HepG2 (cell line): ENCODE results near the gene C12orf43. TPM values are rescaled to one million over a fixed set of nuclear protein-coding genes. Genes with fewer than 3 reads are reported as not detected.
A peak's percentile ranks its signal among the peaks of the same experiment; 100 is the strongest.

Experiments
- CCDC6 ChIP-seq: sonication (generic); formaldehyde crosslinking; IDR thresholded peaks from 2 replicates; pipeline ENCODE4 v1.8.1; 2022; ENCODE audit warnings: mild to moderate bottlenecking, missing genetic modification reagents, moderate library complexity
- NBN ChIP-seq: fragments of 450-650 bp; conservative IDR thresholded peaks from 2 replicates; pipeline ENCODE4 v1.6.1; 2017
- NFKBIZ ChIP-seq: IDR thresholded peaks from 2 replicates; pipeline ENCODE4 v1.6.1; 2018; ENCODE audit warnings: missing genetic modification reagents, missing compliant biosample characterization
- POLR2AphosphoS2 ChIP-seq: IDR thresholded peaks from 2 replicates; pipeline ENCODE4 v1.6.1; 2011; ENCODE audit warnings: low read depth, low read length, improper control_type of control experiment
- UBTF ChIP-seq: sonication (generic); formaldehyde crosslinking; IDR thresholded peaks from 2 replicates; pipeline ENCODE4 v1.4.0; 2020; ENCODE audit warnings: mild to moderate bottlenecking, missing genetic modification reagents
- ZBTB40 ChIP-seq, 2 experiments: fragments of 450-650 bp in 1 of 2; sonication (generic) in 1 of 2; formaldehyde crosslinking in 1 of 2; IDR thresholded peaks; 2 replicates each; pipeline versions ENCODE4 v1.6.1 to v1.8.0; 2016 to 2022; ENCODE audit warnings: antibody characterized with exemption in 1 of 2, mild to moderate bottlenecking in 1 of 2, missing genetic modification reagents in 1 of 2
- ZNF331 ChIP-seq: sonication (generic); formaldehyde crosslinking; IDR thresholded peaks from 2 replicates; pipeline ENCODE4 v1.4.0; 2020; ENCODE audit warnings: missing genetic modification reagents
- ZNF430 ChIP-seq: sonication (generic); formaldehyde crosslinking; IDR thresholded peaks from 2 replicates; pipeline ENCODE4 v1.9.0; 2021; ENCODE audit warnings: mild to moderate bottlenecking, missing genetic modification reagents
- ZNF569 ChIP-seq: sonication (generic); formaldehyde crosslinking; IDR thresholded peaks from 2 replicates; pipeline ENCODE4 v1.5.0; 2020; ENCODE audit warnings: mild to moderate bottlenecking, missing genetic modification reagents, moderate library complexity, borderline replicate concordance
- ZXDC ChIP-seq: sonication (generic); formaldehyde crosslinking; IDR thresholded peaks from 2 replicates; pipeline ENCODE4 v1.5.0; 2020; ENCODE audit warnings: mild to moderate bottlenecking, missing genetic modification reagents
- polyA plus RNA-seq, 8 experiments: library from polyadenylated mRNA; depleted of rRNA in 3 of 8; stranded (reverse) in 7 of 8; unstranded in 1 of 8; fragments of >200 nt; fragmentation: Illumina TruSeq in 4 of 8; extraction: Trizol in 4 of 8; gene quantifications; 2 replicates each; pipeline versions ENCODE4 v1.2.1 to v1.2.3, GENCODE V29; 2011 to 2016; ENCODE audit warnings: low read depth in 4 of 8, missing spikeins in 1 of 8, mixed read lengths in 1 of 8; ENCODE audit not compliant: insufficient read depth in 1 of 8
- total RNA-seq, 5 experiments: library from RNA; depleted of rRNA; stranded (reverse); fragments of >200 nt; fragmentation: Illumina TruSeq; extraction: Trizol; gene quantifications; 2 replicates each; pipeline ENCODE4 v1.2.3, GENCODE V29; 2016; ENCODE audit warnings: low read depth in 1 of 5
- TF ChIP-seq, protein P1 (sequence below): sonication (generic); formaldehyde crosslinking; IDR thresholded peaks from 2 replicates; pipeline ENCODE4 v1.4.0; 2020; ENCODE audit warnings: missing genetic modification reagents

C12orf43 gene
- total and polyA plus RNA-seq, 2 of the 13 experiments (the other 11 are each of a cell fraction or from before 2014, with no cell fraction given) = 7.9 to 11.1 TPM

DNA sequence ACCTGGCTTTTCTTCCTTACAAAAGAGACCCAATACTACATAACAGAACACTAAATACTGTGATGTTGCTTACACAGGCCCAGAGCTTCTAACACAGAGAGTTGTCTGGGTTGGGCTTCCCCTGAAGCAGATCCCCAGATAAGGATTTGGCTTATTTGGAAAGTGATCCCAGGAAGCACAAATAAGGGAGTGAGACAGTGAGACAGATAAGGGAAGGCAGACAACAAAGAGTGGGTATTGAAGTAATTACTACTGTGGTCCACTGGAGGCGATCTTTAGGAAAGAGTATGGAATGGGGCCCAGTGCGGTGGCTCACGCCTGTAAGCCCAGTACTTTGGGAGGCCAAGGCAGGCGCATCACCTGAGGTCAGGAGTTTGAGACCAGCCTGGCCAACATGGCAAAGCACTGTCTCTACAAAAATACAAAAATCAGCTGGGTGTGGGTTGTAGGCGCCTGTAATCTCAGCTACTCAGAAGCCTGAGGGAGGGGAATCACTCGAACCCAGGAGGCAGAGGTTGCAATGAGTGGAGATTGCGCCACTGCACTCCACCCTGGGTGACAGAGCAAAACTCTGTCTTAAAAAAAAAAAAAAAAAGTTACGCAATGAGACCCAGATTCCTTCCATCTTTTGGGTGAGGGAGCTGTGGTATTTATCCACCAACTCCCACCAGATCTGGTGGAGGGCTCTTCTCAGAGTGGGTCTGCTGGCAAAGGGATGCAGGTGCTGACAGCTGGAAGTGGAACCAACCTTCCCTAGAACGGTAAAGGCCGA is 10.2 kb upstream of the C12orf43 start (continued):
- TF ChIP-seq ZNF569 (CRISPR knock-in tag) (no peak), ZXDC (CRISPR knock-in tag) (no peak), POLR2AphosphoS2 (no peak), CCDC6 (CRISPR knock-in tag) (0 out of 2 replicates have a peak, but pooled peaks have one; percentile 38), UBTF (CRISPR knock-in tag) (no peak), NFKBIZ (no peak), ZNF331 (CRISPR knock-in tag) (peak; percentile 55; the same call in 1 of the 2 replicates), NBN (no peak), ZNF430 (CRISPR knock-in tag) (no peak), ZBTB40 (IDR thresholded peaks at IDR 0.05) (no peak), ZBTB40 (CRISPR knock-in tag; IDR thresholded peaks at IDR 0.05) (no peak)
- TF ChIP-seq, protein P1, sequence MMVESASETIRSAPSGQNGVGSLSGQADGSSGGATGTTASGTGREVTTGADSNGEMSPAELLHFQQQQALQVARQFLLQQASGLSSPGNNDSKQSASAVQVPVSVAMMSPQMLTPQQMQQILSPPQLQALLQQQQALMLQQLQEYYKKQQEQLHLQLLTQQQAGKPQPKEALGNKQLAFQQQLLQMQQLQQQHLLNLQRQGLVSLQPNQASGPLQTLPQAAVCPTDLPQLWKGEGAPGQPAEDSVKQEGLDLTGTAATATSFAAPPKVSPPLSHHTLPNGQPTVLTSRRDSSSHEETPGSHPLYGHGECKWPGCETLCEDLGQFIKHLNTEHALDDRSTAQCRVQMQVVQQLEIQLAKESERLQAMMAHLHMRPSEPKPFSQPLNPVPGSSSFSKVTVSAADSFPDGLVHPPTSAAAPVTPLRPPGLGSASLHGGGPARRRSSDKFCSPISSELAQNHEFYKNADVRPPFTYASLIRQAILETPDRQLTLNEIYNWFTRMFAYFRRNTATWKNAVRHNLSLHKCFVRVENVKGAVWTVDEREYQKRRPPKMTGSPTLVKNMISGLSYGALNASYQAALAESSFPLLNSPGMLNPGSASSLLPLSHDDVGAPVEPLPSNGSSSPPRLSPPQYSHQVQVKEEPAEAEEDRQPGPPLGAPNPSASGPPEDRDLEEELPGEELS = peak; percentile 49
